Measurements from ENCODE around the gene KISS1R.
"Not testable (repeated sequence)": the region's sequence is repeated elsewhere in the genome, so short reads cannot be mapped to it uniquely, and the experiment has no call there.

Gene KISS1R

DNA sequence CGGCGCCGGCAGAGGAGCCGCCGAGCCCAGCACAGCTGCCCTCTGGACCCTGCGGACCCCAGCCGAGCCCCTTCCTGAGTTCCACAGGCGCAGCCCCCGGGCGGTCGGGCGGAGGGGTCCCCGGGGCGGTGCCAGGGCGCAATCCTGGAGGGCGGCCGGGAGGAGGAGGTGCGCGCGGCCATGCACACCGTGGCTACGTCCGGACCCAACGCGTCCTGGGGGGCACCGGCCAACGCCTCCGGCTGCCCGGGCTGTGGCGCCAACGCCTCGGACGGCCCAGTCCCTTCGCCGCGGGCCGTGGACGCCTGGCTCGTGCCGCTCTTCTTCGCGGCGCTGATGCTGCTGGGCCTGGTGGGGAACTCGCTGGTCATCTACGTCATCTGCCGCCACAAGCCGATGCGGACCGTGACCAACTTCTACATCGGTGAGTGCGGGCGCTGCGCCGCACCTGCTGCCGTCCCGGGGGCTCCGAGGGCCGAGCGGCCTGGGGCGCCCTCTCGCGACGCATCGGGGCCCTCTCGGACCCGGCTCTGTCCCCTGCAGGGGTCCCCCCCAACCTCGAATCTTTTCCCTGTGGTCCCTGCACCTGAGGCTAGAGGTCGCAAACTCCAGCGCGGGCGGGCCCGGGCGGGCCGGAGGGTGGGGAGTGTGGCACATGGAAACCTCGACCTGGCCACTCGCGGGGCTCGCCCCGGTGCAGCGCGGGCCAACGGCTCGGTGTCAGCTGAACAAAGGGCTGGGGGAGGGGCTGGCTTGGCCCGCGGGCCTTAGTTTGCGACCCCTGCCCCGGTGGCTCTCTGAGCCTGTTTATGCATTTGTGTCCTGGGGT lies at the start of gene KISS1R:
Gene KISS1R, plus strand, starts transcription at position 11 of the 829 bp plus-strand sequence. Its CDS starts 170 bp downstream, at position 181.
- DNase-seq (ENCODE audit: low read depth), result no peak

DNA sequence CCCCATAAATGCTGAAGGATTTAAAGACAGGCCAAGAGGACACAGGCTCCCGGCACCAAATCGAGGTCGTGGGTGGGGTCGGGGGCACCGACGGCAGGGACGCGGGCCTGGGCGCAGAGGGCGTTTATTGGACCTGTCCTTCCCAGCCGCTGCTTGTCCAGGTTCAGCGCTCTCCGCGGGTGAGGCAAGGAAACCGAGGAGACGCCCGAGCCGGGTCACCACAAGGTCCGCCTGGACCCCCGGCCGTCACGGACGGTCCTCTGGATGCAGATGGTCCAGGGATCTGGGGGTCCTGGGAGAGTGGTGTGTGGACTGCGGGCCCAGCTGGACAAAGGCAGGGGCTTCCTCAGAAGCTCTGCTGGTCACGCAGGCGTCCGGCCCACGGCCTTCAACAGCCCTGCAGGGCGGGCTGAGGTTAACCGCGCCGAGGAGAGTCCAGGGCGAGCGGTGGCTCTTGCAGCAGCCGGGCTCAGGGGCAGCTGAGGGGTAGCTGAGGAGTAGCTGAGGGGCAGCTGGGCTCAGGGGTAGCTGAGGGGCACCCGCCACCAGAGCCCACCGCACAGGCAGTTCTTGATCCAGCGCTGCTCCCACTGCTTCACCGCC lies 49.2 kb upstream of the KISS1R start:
- DNase-seq (ENCODE audit: low read depth), result no peak

GRCh38 chr19:868458-869244 lies 48.5 kb upstream of the KISS1R start:
- DNase-seq (ENCODE audit: low read depth), result no peak

- DNase-seq (ENCODE audit: low read depth), result no peak
Observed at GRCh38 chr19:869245-870177, 47.6 kb upstream of the KISS1R start.

GRCh38 chr19:870314-870713 lies 46.8 kb upstream of the KISS1R start:
- no peak for DNase-seq (ENCODE audit: low read depth)

- DNase-seq (ENCODE audit: low read depth), result no peak
Observed at GRCh38 chr19:870963-871401, 46.2 kb upstream of the KISS1R start.

- DNase-seq (ENCODE audit: low read depth), result no peak
Observed at GRCh38 chr19:871446-872265, 45.5 kb upstream of the KISS1R start.

GRCh38 chr19:872266-872951 lies 44.7 kb upstream of the KISS1R start:
- DNase-seq (ENCODE audit: low read depth), result peak; percentile 72

GRCh38 chr19:873084-873483 lies 44.0 kb upstream of the KISS1R start:
- DNase-seq (ENCODE audit: low read depth), result peak; percentile 38

- DNase-seq (ENCODE audit: low read depth), result no peak
Observed at GRCh38 chr19:873561-874041, 43.5 kb upstream of the KISS1R start.

DNA sequence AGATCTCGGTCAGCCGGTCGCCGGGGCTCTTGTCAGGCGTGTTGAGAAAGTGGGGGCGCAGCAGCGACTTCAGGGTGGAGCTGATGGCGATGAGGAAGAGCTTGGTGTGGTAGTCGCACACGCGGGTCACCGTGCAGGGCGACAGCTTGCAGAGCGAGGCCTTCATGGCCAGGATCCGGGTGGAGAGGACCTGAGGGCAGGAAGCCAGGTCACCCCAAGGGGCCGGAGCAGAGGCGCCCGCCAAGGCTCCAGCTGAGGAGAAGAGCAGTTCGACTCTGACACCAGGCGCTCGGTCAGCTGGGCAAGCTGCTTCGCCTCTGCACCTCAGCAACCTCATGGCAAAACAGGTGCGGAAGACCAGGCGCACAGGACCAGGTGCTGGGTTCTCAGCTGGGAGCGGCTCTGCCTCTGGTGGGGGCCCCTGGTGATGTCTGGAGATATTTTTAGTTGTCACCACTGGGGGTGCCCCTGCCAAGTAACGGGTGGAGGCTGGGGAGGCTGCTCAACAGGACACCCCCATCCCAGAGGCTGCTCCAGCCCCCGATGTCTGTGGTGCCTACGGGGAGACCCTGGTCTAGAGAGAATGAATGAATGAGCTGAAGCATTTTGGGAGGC lies 41.8 kb upstream of the KISS1R start:
- no peak for DNase-seq (ENCODE audit: low read depth)

DNA sequence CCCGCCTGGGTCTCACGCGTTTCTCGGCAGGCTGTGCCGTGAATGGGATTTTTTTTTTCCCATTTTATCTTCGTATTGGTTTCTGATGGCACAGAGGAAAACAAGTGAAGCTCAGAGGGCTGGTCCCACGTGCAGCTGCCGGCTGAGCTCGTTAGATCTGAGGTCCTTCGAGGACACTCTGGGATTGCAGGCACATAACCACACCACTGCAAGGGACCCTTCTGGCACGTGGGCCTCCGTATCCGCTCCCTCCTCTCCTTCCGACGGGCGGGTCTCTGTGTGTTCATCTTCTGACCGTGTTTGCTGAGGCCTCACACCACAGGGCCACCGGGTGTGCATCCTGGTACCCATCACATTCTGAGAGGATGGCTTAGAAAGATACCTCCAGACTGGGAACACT lies 41.0 kb upstream of the KISS1R start:
- DNase-seq (ENCODE audit: low read depth), result no peak

DNA sequence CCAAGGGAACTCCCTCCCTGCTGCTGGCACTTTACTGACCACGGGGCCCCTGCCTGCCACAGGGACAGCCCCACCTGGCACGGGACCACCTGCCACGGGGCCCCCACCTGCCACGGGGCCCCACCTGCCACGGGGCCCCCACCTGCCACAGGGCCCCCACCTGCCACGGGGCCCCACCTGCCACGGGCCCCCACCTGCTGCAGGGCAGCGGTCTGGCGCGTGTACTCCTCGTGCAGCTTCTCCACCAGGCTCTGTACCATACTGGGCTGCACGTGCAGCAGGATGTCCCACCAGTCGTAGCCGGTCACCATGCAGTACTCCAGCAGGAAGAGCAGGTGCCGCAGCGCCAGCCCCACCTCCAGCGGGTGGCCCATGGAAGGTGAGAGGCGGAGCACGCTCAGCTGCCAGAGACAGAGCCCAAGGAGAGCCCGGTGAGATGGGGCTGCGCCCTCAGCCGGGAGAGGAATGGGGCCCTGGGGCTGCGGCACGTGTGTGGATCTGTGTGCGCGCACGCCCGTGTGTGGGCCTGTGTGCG lies 40.3 kb upstream of the KISS1R start:
- no peak for DNase-seq (ENCODE audit: low read depth)

DNA sequence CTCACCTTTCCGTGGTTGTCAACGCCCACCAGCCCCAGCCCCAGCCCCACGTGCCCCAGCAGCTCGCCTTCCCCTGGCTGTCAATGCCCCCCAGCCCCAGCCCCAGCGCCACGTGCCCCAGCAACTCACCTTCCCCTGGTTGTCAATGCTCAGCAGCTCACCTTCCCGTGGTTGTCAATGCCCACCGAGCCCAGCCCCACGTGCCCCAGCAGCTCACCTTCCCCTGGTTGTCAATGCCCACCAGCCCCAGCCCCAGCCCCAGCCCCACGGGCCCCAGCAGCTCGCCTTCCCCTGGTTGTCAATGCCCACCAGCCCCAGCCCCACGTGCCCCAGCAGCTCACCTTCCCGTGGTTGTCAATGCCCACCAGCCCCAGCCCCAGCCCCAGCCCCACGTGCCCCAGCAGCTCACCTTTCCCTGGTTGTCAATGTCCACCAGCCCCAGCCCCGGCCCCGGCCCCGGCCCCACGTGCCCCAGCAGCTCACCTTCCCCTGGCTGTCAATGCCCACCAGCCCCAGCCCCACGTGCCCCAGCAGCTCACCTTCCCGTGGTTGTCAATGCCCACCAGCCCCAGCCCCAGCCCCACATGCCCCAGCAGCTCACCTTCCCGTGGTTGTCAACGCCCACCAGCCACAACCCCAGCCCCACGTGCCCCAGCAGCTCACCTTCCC lies 39.0 kb upstream of the KISS1R start:
- DNase-seq (ENCODE audit: low read depth), result not testable (repeated sequence)

GRCh38 chr19:878751-879561 lies 38.2 kb upstream of the KISS1R start:
- not testable (repeated sequence) for DNase-seq (ENCODE audit: low read depth)

GRCh38 chr19:879711-880438 lies 37.3 kb upstream of the KISS1R start:
- DNase-seq (ENCODE audit: low read depth), result no peak

Measured in stimulated activated CD4-positive, alpha-beta T cell treated with anti-CD3 and anti-CD28 coated beads, Interleukin-2, amount 100 ng/mL, for 4 hours (primary cell).